Measurements from ENCODE around the gene EPHB6.

GRCh38 chr7:142859411-142859810 lies 4.5 kb downstream of the EPHB6 start:
- no peak for TF ChIP-seq POLR2A (IDR thresholded peaks at IDR 0.05)
- no peak for TF ChIP-seq CTCF (IDR thresholded peaks at IDR 0.05)
